NCI-H774 (cell line): ENCODE measurements around the gene TBC1D21.

ENCODE experiments used
- DNase-seq: peaks from one replicate; lab custom pipeline; 2025; lab: John Stamatoyannopoulos, UW

The TBC1D21 gene

DNA sequence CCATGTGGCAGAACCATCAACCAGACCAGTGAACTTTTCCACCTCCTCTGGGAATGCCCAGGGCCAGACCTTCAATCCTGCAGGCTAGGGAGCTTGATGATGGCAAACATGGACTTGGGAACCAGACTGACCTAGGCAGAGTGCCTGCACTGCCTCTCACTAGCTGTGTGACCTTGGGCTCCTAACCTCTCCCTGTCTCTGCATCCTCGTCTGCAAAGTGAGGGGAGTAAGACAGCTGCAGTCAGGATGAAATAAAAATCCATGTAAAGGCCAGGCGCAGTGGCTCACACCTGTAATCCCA lies 35.4 kb downstream of the TBC1D21 start:
- no peak for DNase-seq

- no peak for DNase-seq
Observed at GRCh38 chr15:73909651-73910050, 36.3 kb downstream of the TBC1D21 start.

DNA sequence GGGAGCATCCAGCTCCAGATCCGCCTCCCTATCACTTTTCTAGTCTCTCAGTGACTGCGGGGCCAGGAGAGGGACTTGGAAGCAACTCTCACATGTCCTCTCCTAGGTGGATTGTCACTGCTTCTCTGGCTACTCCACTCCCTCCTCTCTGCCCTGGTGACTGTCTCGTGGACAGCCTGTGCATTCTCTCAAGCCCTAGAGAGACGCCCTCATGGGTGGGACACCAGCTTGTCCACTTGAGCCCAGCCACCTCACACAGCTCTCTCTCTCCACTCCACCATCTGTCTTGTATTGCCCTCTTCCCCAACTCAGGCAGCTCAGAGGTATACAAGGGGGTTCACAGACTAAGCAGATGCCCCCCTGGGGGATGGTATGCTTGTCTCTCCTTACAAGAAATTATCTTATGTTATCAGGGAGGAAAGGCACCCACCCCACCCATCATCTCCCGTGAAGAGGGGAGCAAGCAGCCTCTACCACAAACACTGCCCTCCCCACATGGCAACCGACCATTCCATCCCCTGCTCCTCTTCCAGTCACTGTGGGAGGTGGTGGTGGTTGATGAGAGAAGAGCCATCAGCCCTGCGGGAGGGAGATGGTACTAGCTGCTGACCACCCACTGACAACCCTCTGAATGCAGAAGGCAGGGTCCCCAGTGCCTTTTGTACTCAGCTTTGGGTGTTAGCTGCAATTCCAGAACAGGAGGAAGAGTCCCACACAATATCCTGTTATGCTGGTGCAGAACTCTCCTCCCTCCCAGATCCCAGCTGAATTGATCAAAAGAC lies 37.3 kb downstream of the TBC1D21 start:
- no peak for DNase-seq

DNA sequence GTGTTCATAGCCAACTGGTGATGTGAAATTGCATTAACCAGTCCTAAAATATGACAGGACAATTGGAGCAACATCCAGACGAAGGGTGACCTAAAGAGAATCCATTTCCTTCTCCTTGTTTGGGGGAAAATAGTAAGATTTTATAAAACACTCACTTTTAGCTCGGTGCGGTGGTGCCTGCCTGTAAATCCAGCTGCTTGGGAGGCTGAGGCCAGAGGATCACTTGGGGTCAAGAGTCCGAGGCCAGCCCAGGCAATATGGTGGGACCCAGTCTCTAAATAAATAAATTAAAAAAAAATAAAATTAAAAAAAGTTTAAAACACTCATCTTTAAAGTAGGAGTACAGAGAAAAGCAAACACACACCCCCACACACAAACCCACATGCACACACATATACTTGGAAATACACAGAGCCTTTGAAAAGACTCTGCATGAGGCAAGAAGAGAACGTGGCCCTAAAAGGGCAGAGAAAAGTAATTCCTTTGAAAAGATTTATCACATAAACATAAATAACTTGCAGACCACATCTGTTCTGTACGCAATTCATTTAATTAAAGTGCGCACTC lies 38.7 kb downstream of the TBC1D21 start:
- no peak for DNase-seq

DNA sequence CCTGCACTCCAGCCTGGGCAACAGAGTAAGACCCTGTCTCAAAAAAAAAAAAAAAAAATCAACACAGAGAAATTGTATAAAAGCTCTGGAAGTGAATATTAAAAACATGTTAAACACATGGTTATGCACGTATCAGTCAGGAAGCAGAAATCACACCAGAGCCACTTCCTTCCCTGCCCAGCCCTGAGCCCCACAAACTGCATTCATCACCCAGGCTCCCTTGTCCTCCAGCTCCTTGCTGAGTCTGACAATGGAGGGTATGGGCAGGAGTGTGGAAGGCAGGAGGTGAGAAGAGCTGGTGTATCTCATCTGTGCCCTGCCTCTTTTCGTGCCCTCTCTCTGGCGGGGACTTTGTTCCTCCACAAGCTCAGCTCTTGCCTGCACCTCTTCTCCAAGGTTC lies 40.8 kb downstream of the TBC1D21 start:
- DNase-seq, result no peak

DNA sequence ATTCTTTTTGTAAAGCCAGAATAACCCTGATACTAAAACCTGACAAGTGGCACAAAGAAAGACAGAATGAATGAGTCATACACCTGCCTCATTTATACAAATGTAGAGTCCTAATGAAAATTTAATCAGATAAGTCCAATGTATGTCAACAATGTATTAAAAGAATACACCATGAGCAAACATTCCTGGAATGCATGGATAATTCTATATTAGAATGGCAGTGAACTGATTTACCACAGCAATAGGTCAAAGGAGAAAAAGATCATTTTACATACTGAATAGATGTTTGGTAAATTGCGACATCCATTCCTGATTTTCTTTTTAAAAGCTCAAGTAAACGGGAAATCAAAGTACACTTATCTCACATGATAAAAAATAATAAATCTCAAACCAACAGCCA lies 41.7 kb downstream of the TBC1D21 start:
- no peak for DNase-seq

DNA sequence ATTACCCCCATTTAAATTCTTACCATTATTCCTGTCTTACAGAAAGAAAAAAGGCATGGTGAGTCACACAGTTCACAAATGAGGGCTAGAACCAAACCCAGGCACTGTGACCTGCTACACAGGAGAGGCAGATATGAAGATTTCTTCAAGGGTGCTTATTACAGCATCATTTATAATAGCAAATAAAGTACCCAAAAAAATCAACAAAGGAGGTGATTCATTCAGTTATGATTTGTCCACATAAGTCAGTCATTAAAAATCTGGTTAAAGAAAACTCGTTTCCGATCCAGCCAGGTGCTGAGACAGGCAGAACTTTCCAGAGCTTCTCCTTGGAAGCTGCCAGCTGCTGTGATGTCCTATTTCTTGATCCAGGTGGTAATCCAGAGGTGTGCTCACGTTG lies 45.4 kb downstream of the TBC1D21 start:
- no peak for DNase-seq

GRCh38 chr15:73919706-73920105 lies 46.3 kb downstream of the TBC1D21 start:
- no peak for DNase-seq

DNA sequence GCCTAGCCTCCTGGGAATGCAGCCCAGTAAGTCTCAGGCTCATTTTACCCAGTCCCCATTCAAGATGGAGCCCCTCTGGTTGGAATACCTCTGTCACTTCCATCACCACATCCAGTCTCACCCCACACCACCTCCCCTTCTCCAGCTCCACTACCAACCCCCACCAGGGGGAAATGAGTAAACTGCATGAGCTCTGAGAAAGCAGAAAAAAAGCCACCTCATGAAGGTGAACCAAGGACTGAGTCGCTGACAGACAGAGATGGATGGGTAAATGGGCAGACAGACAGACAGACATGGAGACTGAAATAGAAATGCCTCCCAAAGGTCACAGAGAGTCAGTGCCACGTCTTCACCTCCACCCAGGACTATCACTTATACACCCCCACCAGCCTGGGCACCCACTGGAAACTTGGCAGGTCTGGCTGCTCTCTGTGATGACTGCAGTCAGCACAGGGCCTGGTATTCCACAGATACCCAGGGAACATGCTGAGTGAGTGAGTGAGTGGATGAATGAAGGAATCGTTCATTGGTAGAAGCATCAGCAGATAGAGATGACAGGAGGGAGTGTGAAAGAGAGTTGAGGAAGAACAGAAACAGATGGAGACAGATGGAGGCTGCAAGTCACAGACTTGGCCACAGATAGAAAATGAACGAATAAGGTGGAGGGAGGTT lies 48.0 kb downstream of the TBC1D21 start:
- no peak for DNase-seq

- DNase-seq, result no peak
Observed at GRCh38 chr15:73922186-73923151, 49.1 kb downstream of the TBC1D21 start.

DNA sequence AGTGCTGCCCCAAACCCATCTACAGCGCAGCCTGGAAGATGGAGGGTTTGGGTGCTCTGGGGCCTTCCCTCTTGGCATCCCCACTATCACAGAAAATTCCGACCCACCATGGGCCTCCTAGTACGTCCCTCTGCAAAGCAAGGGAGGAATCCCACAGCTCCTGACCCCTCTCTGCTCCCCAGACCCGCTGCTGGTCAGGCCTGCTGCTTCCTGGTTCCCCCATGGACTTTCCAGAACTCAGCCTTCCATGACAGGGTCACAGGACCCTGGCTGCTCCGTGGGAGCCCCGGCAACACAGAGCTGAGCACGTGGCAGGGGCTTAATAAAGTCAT lies 49.8 kb downstream of the TBC1D21 start:
- DNase-seq, result no peak

GRCh38 chr15:73923488-73924164 lies 50.3 kb downstream of the TBC1D21 start:
- DNase-seq, result no peak

DNA sequence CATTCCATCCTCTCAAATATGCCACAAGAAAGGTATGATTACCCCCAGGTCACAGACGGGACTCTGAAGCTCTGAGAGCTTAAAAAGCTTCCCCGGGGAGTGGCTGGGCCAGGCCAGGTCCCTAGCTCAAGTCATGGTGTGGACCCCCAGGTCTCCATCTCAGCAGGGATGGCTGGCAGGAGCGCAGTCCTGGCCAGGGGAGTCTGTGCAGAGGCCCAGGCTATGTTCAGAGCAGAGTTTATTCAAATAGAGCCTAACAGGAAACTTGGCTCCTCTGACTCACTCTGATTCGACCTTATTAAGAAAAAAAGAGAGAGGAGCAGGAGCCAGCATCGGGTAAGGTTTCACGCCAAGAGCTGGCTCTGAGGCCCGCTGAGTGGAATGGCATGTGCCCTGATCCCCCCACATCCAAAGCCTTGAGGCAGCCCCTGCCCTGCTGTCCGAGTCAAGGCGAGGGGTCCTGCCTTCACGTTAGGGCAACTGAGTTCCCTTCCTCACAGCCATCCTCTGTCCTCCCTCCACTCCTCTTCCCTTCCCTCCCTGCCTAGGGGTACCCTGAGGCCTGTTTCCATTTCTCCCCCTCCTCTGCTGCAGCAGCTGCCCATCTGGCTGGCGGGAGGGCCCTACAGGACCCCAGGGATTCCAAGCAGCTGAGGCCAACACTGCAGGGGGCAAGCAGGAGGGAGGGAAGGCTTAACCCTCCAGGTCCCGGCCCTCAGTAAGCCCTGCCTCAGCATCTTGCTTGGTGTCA lies 51.0 kb downstream of the TBC1D21 start:
- DNase-seq, result no peak

- DNase-seq, result no peak
Observed at GRCh38 chr15:73925848-73926218, 52.5 kb downstream of the TBC1D21 start.

DNA sequence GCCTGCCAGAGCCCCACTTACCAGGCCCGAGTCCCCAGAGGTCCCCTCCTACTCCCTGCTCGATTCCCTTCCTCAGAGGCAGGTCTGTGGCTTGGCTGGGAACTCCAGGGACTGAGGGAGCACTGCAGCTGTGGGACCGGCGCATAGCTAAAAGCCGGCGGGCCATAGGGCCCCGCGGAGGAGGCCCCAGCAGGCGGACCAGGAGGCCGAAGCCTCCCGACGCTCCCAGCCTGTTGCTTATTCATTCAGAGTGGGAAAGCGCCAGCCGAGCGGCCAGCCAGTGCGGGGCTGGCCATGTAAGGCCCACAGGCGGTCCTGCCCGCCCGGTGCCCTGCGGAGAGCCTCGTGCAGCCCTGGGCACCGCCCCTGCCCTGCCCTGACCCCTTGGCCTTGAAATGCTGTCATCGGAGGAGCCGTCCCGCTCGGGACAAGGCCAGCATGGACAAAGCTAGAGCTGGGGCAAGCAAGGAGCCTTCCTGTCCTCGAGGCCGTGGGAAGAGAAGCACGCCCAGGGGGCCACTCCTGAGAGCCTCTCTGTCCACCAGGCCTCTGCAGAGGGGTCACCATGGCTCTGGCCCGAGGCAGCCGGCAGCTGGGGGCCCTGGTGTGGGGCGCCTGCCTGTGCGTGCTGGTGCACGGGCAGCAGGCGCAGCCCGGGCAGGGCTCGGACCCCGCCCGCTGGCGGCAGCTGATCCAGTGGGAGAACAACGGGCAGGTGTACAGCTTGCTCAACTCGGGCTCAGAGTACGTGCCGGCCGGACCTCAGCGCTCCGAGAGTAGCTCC lies 53.0 kb downstream of the TBC1D21 start, which contains the start of gene LOXL1:
Gene LOXL1, plus strand, starts transcription at position 244 of the 784 bp plus-strand sequence. Its CDS starts 322 bp downstream, at position 566.
- DNase-seq, result peak; percentile 65

- peak; percentile 80 for DNase-seq
Observed at GRCh38 chr15:73927003-73927475, 53.7 kb downstream of the TBC1D21 start.

GRCh38 chr15:73927476-73928240 lies 54.3 kb downstream of the TBC1D21 start:
- DNase-seq, result peak; percentile 53

DNA sequence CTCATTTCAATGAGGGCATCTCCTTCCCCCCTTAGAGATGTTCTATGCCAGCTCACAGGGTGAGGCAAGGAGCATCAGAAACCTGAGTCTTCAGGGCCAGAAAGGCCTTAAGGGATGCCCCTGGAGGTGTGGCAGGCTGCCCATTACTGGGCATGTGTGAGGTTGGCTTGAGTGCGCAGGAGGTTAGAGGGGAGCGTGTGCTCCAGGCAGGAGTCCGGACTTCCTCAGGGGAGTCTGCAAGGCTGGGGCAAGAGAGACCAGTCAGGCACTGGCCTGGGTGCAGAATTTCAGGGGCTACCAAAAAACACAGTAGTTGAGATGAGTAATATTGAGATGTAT lies 54.8 kb downstream of the TBC1D21 start:
- no peak for DNase-seq

DNA sequence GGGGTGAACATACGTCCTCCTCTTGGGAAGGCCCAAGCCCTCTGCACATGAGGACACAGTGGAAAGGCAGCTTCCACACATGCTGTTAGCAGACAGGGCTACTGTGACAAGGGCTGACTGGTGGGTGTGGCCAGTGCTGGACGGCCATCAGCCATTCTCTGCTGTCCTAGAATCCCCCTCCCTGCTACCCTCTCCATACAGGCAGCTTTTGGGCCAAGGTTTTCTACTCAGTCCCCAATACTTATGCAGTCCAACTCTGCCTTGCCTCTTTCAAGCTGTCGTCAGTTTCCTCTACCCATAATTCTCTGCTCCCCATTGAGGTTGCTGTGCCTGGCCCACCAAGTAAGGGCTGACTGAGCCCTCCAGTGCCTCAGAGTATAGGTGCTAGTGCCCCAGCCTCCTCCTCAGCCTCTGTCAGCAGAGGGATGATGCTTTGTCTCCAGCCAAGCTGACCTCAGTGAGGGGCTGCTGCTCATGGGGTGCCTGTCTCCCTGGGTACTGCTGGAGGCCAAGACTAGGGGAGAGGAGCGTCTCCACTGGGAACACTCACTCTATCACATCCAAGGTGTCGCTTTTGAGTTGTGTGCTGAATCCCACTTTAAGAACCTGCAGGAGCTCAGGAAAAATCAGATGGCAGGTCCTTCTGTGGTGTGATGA lies 55.7 kb downstream of the TBC1D21 start:
- no peak for DNase-seq
